ENCODE measurements around the gene TBCE. TPM values are rescaled to one million over a fixed set of nuclear protein-coding genes. Genes with fewer than 3 reads are reported as not detected.
A peak's percentile ranks its signal among the peaks of the same experiment; 100 is the strongest.
"Not testable (repeated sequence)": the region's sequence is repeated elsewhere in the genome, so short reads cannot be mapped to it uniquely, and the experiment has no call there.

The TBCE gene
- total RNA-seq, 1 experiment from 2014 or later = 30.3 TPM

- DNase-seq (ENCODE audit: low read depth) = no peak
These were observed 15.8 kb upstream of the TBCE start for GRCh38 chr1:235351441-235351840.

DNA sequence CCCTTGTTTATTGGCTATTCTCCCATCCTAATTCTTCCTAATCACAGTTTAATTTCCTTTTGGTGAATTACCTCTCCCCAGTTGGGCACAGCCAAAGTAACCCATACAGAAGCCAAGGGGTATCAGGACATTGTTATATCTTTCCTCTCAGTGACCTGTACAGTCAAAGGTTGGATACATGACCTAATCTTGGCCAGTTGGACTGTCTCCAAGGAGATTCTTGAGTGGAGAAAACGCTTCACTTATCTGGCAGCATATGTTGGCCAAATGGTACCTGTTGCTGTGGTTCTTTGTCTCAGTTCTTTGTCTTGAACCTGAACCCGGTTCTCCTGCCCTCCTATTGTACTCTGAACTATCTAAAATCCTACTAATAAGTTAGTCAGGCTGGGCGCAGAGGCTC is 15.3 kb upstream of the TBCE start:
- DNase-seq (ENCODE audit: low read depth) = no peak

GRCh38 chr1:235357485-235358373 is 9.5 kb upstream of the TBCE start:
- DNase-seq (ENCODE audit: low read depth) = no peak

GRCh38 chr1:235358899-235359298 is 8.3 kb upstream of the TBCE start:
- no peak for DNase-seq (ENCODE audit: low read depth)

DNA sequence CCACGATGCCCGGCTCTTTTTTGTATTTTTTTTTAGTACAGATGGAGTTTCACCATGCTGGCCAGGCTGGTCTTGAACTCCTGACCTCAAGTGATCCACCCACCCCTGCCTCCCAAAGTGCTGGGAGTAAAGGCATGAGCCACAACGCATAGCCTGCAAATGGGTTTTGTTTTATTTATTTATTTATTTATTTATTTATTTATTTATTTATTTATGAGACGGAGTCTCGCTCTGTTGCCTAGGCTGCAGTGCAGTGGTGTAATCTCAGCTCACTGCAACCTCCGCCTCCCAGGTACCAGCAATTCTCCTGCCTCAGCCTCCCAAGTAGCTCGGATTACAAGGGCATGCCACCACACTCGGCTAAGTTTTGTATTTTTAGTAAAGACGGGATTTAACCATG is 3.0 kb upstream of the TBCE start:
- DNase-seq (ENCODE audit: low read depth) = not testable (repeated sequence)

- no peak for DNase-seq (ENCODE audit: low read depth)
These were observed 941 bp upstream of the TBCE start for GRCh38 chr1:235366286-235366685.

GRCh38 chr1:235368428-235368827 is 1.2 kb downstream of the TBCE start:
- DNase-seq (ENCODE audit: low read depth) = no peak

DNA sequence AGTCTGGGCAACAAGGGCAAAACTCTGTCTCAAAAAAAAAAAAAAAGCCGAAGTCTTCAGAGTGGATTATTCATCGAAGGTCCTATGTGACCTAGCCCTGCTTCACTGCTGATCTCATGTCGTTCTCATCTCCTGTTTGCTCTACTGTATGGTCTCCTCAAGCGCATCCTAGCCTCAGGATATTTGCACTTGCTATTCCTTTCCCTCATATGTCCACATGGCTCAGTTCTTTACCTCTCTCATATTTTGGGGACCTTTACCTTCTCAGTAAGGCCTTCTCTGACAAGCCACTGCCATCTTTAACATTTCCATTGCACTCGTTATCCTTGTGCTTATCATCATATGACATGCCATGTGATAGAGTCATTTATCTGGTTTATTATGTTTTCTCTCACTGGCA is 2.6 kb downstream of the TBCE start:
- no peak for DNase-seq (ENCODE audit: low read depth)

DNA sequence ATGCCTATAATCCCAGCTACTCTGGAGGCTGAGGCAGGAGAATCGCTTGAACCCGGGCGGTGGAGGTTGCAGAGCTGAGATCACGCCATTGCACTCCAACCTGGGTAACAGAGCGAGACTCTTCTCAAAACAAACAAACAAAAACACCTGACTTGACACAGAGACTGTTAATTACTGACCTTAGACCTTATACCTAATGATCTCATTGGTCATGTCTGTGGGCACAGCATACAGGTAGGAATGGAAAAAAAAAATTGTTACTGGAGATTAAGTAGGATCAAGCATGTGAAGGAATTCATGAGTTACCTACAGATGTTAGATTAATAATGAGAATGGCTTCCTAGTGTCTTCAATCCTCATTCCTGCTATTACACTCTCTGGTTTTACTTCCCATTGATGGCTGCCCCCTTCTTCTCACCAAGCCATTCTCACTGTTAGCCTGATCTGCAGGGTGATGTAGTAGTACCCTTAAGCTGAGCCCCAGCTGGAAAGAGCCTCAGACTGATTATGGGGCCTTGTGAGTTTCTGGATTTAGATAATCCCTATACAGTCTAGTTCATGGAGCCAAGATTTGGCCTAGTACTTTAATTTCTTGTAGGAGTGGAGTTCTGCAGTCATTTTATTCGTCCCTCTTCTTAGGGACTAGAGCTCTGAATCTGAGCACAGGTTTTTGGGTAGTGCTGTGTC is 8.8 kb downstream of the TBCE start:
- no peak for DNase-seq (ENCODE audit: low read depth)

DNA sequence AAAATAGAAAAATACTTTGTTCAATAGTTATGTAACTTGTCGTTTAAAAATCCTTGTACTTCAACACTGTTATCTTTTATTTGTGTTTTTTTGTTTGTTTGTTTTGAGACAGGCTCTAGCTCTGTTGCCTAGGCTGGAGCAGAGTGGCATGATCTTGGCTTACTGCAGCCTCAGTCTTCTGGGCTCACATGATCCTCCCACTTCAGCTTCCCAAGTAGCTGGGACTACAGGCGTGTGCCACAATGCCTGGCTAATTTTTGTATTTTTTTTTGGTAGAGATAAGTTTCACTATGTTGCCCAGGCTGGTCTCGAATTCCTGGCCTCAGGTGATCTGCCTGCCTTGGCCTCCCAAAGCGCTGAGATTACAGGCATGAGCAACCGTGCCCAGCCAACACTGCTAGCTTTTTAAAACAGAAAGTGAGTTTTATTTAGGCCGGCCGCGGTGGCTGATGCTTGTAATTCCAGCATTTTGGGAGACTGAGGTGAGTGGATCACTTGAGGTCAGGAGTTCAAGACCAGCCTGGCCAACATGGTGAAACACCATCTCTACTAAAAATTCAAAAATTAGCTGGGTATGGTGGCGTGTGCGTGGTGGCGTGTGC is 11.0 kb downstream of the TBCE start:
- not testable (repeated sequence) for DNase-seq (ENCODE audit: low read depth)

DNA sequence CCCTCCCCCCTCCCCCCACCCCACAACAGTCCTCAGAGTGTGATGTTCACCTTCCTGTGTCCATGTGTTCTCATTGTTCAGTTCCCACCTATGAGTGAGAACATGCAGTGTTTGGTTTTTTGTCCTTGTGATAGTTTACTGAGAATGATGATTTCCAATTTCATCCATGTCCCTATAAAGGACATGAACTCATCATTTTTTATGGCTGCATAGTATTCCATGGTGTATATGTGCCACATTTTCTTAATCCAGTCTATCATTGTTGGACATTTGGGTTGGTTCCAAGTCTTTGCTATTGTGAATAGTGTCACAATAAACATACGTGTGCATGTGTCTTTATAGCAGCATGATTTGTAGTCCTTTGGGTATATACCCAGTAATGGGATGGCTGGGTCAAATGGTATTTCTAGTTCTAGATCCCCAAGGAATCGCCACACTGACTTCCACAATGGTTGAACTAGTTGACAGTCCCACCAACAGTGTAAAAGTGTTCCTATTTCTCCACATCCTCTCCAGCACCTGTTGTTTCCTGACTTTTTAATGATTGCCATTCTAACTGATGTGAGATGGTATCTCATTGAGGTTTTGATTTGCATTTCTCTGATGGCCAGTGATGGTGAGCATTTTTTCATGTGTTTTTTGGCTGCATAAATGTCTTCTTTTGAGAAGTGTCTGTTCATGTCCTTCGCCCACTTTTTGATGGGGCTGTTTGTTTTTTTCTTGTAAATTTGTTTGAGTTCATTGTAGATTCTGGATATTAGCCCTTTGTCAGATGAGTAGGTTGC is 14.9 kb downstream of the TBCE start:
- not testable (repeated sequence) for DNase-seq (ENCODE audit: low read depth)

DNA sequence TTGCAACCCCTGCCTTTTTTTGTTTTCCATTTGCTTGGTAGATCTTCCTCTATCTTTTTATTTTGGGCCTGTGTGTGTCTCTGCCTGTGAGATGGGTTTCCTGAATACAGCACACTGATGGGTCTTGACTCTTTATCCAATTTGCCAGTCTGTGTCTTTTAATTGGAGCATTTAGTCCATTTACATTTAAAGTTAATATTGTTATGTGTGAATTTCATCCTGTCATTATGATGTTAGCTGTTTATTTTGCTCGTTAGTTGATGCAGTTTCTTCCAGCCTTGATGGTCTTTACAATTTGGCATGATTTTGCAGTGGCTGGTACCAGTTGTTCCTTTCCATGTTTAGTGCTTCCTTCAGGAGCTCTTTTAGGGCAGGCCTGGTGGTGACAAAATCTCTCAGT is 18.4 kb downstream of the TBCE start:
- not testable (repeated sequence) for DNase-seq (ENCODE audit: low read depth)

- peak; percentile 40 for DNase-seq (ENCODE audit: low read depth)
These were observed 24.6 kb downstream of the TBCE start for GRCh38 chr1:235391874-235392273.

GRCh38 chr1:235397733-235398132 is 30.5 kb downstream of the TBCE start:
- DNase-seq (ENCODE audit: low read depth) = peak; percentile 97

DNA sequence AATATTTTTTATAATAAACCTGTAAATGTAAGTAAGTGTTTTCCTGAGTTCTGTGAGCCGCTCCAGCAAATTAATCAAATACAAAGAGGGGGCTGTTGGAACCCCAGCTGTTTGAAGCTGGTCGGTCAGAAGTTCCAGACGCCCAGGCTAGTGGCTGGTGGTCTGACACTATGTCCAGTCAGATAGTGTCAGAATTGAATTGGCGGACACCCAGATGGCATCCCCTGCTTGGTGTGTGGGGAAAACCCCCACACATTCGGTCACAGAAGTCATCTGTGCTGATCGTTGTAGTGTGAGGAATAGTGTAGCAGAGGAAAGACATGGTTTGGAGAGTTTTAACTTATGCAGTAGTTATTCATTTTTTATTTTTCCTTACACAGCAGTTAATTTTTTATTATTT is 32.4 kb downstream of the TBCE start:
- no peak for DNase-seq (ENCODE audit: low read depth)

- DNase-seq (ENCODE audit: low read depth) = no peak
These were observed 34.0 kb downstream of the TBCE start for GRCh38 chr1:235401251-235401650.

DNA sequence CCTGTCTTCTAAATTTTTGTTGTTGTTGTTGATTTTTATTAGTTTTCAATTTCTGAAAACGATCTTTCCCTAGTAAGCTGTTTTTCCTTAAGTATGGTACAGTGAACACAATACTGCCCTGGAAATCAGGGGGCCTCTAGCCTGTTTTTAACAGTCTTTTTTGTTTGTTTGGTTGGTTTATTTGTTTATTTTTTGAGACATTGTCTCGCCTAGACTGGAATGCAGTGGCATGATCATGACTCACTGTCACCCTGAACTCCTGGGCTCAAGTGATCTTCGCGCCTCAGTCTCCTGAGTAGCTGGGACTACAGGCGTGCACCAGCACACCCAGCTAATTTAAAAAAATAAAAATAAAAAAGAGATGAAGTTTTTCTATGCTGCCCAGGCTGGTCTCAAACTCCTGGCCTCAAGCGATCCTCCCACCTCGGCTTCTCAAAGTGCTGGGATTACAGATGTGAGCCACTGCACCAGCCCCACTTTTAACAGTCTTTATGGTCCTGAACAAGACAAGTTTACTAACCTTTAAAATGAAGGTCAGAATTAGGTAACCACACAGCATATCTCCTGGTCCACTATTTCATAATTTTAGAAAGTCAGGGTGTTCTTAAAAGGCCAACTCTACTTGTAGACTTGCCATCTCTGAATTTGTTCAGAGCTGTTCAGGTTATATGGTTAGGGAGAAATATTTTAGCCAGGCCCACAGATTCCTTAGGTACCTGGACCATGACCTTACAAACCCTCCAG is 35.4 kb downstream of the TBCE start:
- peak; percentile 74 for DNase-seq (ENCODE audit: low read depth)

- DNase-seq (ENCODE audit: low read depth) = peak; percentile 11
These were observed 36.4 kb downstream of the TBCE start for GRCh38 chr1:235403593-235403992.

GRCh38 chr1:235404190-235404589 is 37.0 kb downstream of the TBCE start:
- DNase-seq (ENCODE audit: low read depth) = peak; percentile 97

- no peak for DNase-seq (ENCODE audit: low read depth)
These were observed 40.2 kb downstream of the TBCE start for GRCh38 chr1:235407419-235407818.

- DNase-seq (ENCODE audit: low read depth) = no peak
These were observed 41.3 kb downstream of the TBCE start for GRCh38 chr1:235408503-235408960.
